Measurements from ENCODE around the gene CD4. TPM values are rescaled to one million over a fixed set of nuclear protein-coding genes. Genes with fewer than 3 reads are reported as not detected.

Gene CD4
- total and polyA plus RNA-seq, 12 donors = 2.4 to 52.8 (median 24.3) TPM

GRCh38 chr12:6858799-6859198 lies 69.5 kb downstream of the CD4 start:
- DNase-seq = no peak
- Histone ChIP-seq H3K27ac (no peak overlapping the region), H3K36me3 (replicated peaks in 1 of 2) (peaks cover 0 to 87% of the 10 kb centered on the region in 2 donors), H3K27me3 (no peaks in the 10 kb centered on the region), H3K4me1 (replicated peaks in 1 of 2) (peaks cover 0 to 6% of the 10 kb centered on the region in 2 donors), H3K4me3 (no peak overlapping the region), H3K9me3 (replicated peaks in 1 of 3) (no peaks in the 10 kb centered on the region)
- TF ChIP-seq POLR2A (IDR thresholded peaks at IDR 0.05) (no peak), CTCF (IDR thresholded peaks at IDR 0.05) (no peak)
- intact Hi-C loops (cut with DNase I) = no loop called here
- WGBS, 4 donors = 87 to 100% (median 95%) methylated on average over 2 of the region's 2 CpGs

GRCh38 chr12:6860116-6860515 lies 70.8 kb downstream of the CD4 start:
- no peak for DNase-seq
- Histone ChIP-seq H3K27me3 (no peaks in the 10 kb centered on the region), H3K9me3 (replicated peaks in 1 of 3) (no peaks in the 10 kb centered on the region), H3K36me3 (replicated peaks in 1 of 2) (peaks cover 0 to 100% of the 10 kb centered on the region in 2 donors), H3K4me1 (replicated peaks in 1 of 2) (no peaks in the 10 kb centered on the region), H3K27ac (no peak overlapping the region), H3K4me3 (no peak overlapping the region)
- 92 to 96% (median 94%) methylated on average over 9 of the region's 9 CpGs for WGBS, 4 donors
- intact Hi-C loops (cut with DNase I) = no loop called here
- TF ChIP-seq POLR2A (IDR thresholded peaks at IDR 0.05) (no peak), CTCF (IDR thresholded peaks at IDR 0.05) (no peak)

- intact Hi-C loops (cut with DNase I) = no loop called here
Observed at GRCh38 chr12:6860942-6861341, 71.6 kb downstream of the CD4 start.

GRCh38 chr12:6861391-6861790 lies 72.1 kb downstream of the CD4 start:
- WGBS, 4 donors = 91 to 93% (median 92%) methylated on average over 7 to 9 of the region's 9 CpGs
- H3K27ac ChIP-seq = no peak overlapping the region
- H3K27me3 ChIP-seq = no peaks in the 10 kb centered on the region
- H3K4me1 ChIP-seq (replicated peaks in 1 of 2) = no peaks in the 10 kb centered on the region
- no peak for TF ChIP-seq CTCF (IDR thresholded peaks at IDR 0.05)
- no peak overlapping the region for H3K4me3 ChIP-seq
- no peak for DNase-seq
- intact Hi-C loops (cut with DNase I) = no loop called here
- no peaks in the 10 kb centered on the region for H3K9me3 ChIP-seq (replicated peaks in 1 of 3)
- peaks cover 0 to 97% of the 10 kb centered on the region in 2 donors for H3K36me3 ChIP-seq (replicated peaks in 1 of 2)

More at GRCh38 chr12:6860942-6861341, 71.6 kb downstream of the CD4 start:
- H3K4me1 ChIP-seq (replicated peaks in 1 of 2) = no peaks in the 10 kb centered on the region
- no peak overlapping the region for H3K27ac ChIP-seq
- H3K36me3 ChIP-seq (replicated peaks in 1 of 2) = peaks cover 0 to 100% of the 10 kb centered on the region in 2 donors
- no peak for DNase-seq
- 91 to 96% (median 95%) methylated on average over 5 to 7 of the region's 7 CpGs for WGBS, 4 donors
- no peaks in the 10 kb centered on the region for H3K9me3 ChIP-seq (replicated peaks in 1 of 3)
- H3K4me3 ChIP-seq = no peak overlapping the region
- H3K27me3 ChIP-seq = no peaks in the 10 kb centered on the region
- no peak for TF ChIP-seq CTCF (IDR thresholded peaks at IDR 0.05)
- no peak for TF ChIP-seq POLR2A (IDR thresholded peaks at IDR 0.05)

Data from adrenal gland (tissue), 12 donors.